ENCODE measurements around the gene LYPLA2.

The LYPLA2 gene

DNA sequence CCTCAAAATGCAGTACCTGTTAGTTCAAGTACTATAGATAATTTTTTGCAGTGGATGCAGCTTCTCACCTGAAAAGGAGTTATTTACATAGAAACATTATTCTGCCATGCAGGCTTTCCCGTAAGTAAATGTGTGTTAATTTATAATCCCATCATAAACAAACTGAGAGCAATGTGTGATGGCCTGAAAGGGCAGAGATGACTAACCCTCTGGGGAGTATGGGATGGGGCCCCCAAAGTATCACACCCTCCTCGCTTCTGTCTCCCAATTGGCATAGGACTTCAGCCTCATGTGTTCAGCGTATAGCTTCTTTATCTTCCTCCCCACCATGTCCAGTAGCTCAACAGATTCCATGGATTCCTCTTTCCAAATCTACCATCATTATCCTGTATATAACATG, 26.7 kb downstream of the LYPLA2 start:
- TF ChIP-seq, protein P1, sequence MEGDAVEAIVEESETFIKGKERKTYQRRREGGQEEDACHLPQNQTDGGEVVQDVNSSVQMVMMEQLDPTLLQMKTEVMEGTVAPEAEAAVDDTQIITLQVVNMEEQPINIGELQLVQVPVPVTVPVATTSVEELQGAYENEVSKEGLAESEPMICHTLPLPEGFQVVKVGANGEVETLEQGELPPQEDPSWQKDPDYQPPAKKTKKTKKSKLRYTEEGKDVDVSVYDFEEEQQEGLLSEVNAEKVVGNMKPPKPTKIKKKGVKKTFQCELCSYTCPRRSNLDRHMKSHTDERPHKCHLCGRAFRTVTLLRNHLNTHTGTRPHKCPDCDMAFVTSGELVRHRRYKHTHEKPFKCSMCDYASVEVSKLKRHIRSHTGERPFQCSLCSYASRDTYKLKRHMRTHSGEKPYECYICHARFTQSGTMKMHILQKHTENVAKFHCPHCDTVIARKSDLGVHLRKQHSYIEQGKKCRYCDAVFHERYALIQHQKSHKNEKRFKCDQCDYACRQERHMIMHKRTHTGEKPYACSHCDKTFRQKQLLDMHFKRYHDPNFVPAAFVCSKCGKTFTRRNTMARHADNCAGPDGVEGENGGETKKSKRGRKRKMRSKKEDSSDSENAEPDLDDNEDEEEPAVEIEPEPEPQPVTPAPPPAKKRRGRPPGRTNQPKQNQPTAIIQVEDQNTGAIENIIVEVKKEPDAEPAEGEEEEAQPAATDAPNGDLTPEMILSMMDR (IDR thresholded peaks at IDR 0.05; ENCODE audit: low read depth, low read length, poor library complexity, severe bottlenecking) = no peak
- TF ChIP-seq EZH2phosphoT487 (IDR thresholded peaks at IDR 0.05; ENCODE audit: borderline replicate concordance, low read length) = no peak
- Histone ChIP-seq H3K4me2 (ENCODE audit: low read length) (no peak overlapping the region), H3K4me3 (ENCODE audit: low read length) (no peak overlapping the region), H4K20me1 (ENCODE audit: control insufficient read depth, insufficient read depth, low read depth, low read length) (no peaks in the 10 kb centered on the region), H3F3A (ENCODE audit: control insufficient read depth, insufficient read depth) (no peaks in the 10 kb centered on the region), H3K9me2 (replicated peaks; ENCODE audit: control insufficient read depth, low read length) (no peaks in the 10 kb centered on the region), H3K4me1 (ENCODE audit: control insufficient read depth, low read length) (0 out of 2 replicates have a peak, but pooled peaks cover 3% of the 10 kb centered on the region), H3K9me3 (ENCODE audit: control insufficient read depth, insufficient read depth, low read length) (no peaks in the 10 kb centered on the region), H3K79me2 (ENCODE audit: control insufficient read depth, low read length) (no peaks in the 10 kb centered on the region), H3K27ac (ENCODE audit: low read depth, low read length) (no peak overlapping the region), H3K36me3 (ENCODE audit: control insufficient read depth, low read length) (peaks cover 23% of the 10 kb centered on the region), H3K27me3 (ENCODE audit: control insufficient read depth, low read length) (no peaks in the 10 kb centered on the region)

- no peaks in the 10 kb centered on the region for H3K9me2 ChIP-seq (replicated peaks; ENCODE audit: control insufficient read depth, low read length)
- no peaks in the 10 kb centered on the region for H3K27me3 ChIP-seq (ENCODE audit: control insufficient read depth, low read length)
- H3K4me2 ChIP-seq (ENCODE audit: low read length) = peak overlapping the region; percentile 87
- TF ChIP-seq, protein P1 (IDR thresholded peaks at IDR 0.05; ENCODE audit: low read depth, low read length, poor library complexity, severe bottlenecking) = no peak
- TF ChIP-seq EZH2phosphoT487 (IDR thresholded peaks at IDR 0.05; ENCODE audit: borderline replicate concordance, low read length) = no peak
- H3K79me2 ChIP-seq (ENCODE audit: control insufficient read depth, low read length) = peaks cover 15% of the 10 kb centered on the region
- H4K20me1 ChIP-seq (ENCODE audit: control insufficient read depth, insufficient read depth, low read depth, low read length) = no peaks in the 10 kb centered on the region
- no peak overlapping the region for H3K27ac ChIP-seq (ENCODE audit: low read depth, low read length)
- peaks cover 6% of the 10 kb centered on the region; the same call in 1 of the 2 replicates for H3F3A ChIP-seq (ENCODE audit: control insufficient read depth, insufficient read depth)
- no peaks in the 10 kb centered on the region for H3K9me3 ChIP-seq (ENCODE audit: control insufficient read depth, insufficient read depth, low read length)
- peaks cover 25% of the 10 kb centered on the region for H3K4me1 ChIP-seq (ENCODE audit: control insufficient read depth, low read length)
- H3K4me3 ChIP-seq (ENCODE audit: low read length) = peak overlapping the region; percentile 96; the same call in 1 of the 2 replicates
- H3K36me3 ChIP-seq (ENCODE audit: control insufficient read depth, low read length) = peaks cover 3% of the 10 kb centered on the region; the same call in 1 of the 2 replicates
These were observed 32.8 kb downstream of the LYPLA2 start for GRCh38 chr1:23823767-23824166.

DNA sequence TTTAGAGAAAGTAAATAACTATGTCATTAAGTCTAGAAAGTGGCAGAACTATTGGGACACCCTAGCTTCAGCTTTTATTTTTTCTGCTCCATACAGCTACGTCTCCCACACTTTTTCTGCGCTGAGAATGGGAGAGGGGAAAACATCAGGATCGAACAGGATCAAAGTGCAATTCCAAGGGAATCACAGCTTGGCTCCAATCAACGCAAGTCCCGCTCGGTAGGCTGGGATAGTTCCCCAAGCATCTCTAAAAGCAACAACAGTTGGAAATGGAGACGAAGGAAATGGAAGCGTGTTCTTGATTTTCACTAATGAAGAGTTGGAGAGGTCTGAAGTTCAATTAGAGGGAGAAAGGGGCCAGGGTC, 33.7 kb downstream of the LYPLA2 start:
- Histone ChIP-seq H3K79me2 (ENCODE audit: control insufficient read depth, low read length) (peaks cover 15% of the 10 kb centered on the region), H3K9me2 (replicated peaks; ENCODE audit: control insufficient read depth, low read length) (no peaks in the 10 kb centered on the region), H3K27ac (ENCODE audit: low read depth, low read length) (peak overlapping the region; percentile 41; the same call in 1 of the 2 replicates), H3K36me3 (ENCODE audit: control insufficient read depth, low read length) (peaks cover 3% of the 10 kb centered on the region; the same call in 1 of the 2 replicates), H3F3A (ENCODE audit: control insufficient read depth, insufficient read depth) (peaks cover 6% of the 10 kb centered on the region; the same call in 1 of the 2 replicates), H3K4me2 (ENCODE audit: low read length) (peak overlapping the region; percentile 87), H3K27me3 (ENCODE audit: control insufficient read depth, low read length) (no peaks in the 10 kb centered on the region), H4K20me1 (ENCODE audit: control insufficient read depth, insufficient read depth, low read depth, low read length) (no peaks in the 10 kb centered on the region), H3K9me3 (ENCODE audit: control insufficient read depth, insufficient read depth, low read length) (no peaks in the 10 kb centered on the region), H3K4me1 (ENCODE audit: control insufficient read depth, low read length) (peaks cover 25% of the 10 kb centered on the region), H3K4me3 (ENCODE audit: low read length) (peak overlapping the region; percentile 96)
- TF ChIP-seq, protein P1 (IDR thresholded peaks at IDR 0.05; ENCODE audit: low read depth, low read length, poor library complexity, severe bottlenecking) = no peak
- TF ChIP-seq EZH2phosphoT487 (IDR thresholded peaks at IDR 0.05; ENCODE audit: borderline replicate concordance, low read length) = no peak

Measured in DOHH2 (cell line).